T-helper 17 cell (primary cell): ENCODE results near the gene FSTL4. TPM values are rescaled to one million over a fixed set of nuclear protein-coding genes. Genes with fewer than 3 reads are reported as not detected.
"Not testable (repeated sequence)": the region's sequence is repeated elsewhere in the genome, so short reads cannot be mapped to it uniquely, and the experiment has no call there.

ENCODE experiments used
- ATAC-seq: fragments of 150-1000 bp; cut with Tn5 transposase; 2 replicates; pipeline ENCODE4 v1.10.0; 2021; ENCODE audit warnings: mild to moderate bottlenecking, moderate library complexity
- DNase-seq, 3 donors: peaks; one replicate each; pipeline versions ENCODE4 v3.0.0 to v3.0.0-alpha.2; 2020 to 2021
- H3K9me3 ChIP-seq: one replicate; pipeline ENCODE4 v1.7.0; 2013; ENCODE audit warnings: low read length, mild to moderate bottlenecking; ENCODE audit not compliant: control insufficient read depth, poor library complexity, severe bottlenecking
- H3K27ac Mint-ChIP-seq: one replicate; pipeline ENCODE4 v1.8.0; 2022; ENCODE audit warnings: mild to moderate bottlenecking, moderate library complexity, mixed read lengths
- H3K27me3 Mint-ChIP-seq: one replicate; pipeline ENCODE4 v1.8.0; 2022; ENCODE audit warnings: mixed read lengths
- H3K36me3 Mint-ChIP-seq: one replicate; pipeline ENCODE4 v1.8.0; 2022; ENCODE audit warnings: low read depth, mixed read lengths
- H3K4me1 Mint-ChIP-seq: one replicate; pipeline ENCODE4 v1.8.0; 2022; ENCODE audit warnings: mild to moderate bottlenecking, mixed read lengths
- H3K4me3 Mint-ChIP-seq: one replicate; pipeline ENCODE4 v1.8.0; 2022; ENCODE audit warnings: mild to moderate bottlenecking, moderate library complexity, mixed read lengths
- total RNA-seq, 4 donors: library from RNA in 2 of 4; stranded (reverse) in 2 of 4; gene quantifications; one replicate each; pipeline ENCODE4 v1.2.3 and lab custom pipeline; 2022 to 2026

The FSTL4 gene
- total RNA-seq, 2 donors from 2014 or later, result 0.26 TPM; not detected in 1

GRCh38 chr5:133457439-133458355, 154.6 kb downstream of the FSTL4 start:
- H3K36me3 Mint-ChIP-seq, result no peaks in the 10 kb centered on the region
- H3K4me3 Mint-ChIP-seq, result peak overlapping the region; percentile 47
- peak; percentile 41 for ATAC-seq
- peak overlapping the region; percentile 77 for H3K27ac Mint-ChIP-seq
- H3K4me1 Mint-ChIP-seq, result peaks cover 22% of the 10 kb centered on the region
- H3K9me3 ChIP-seq, result no peaks in the 10 kb centered on the region
- no peak for DNase-seq
- H3K27me3 Mint-ChIP-seq, result no peaks in the 10 kb centered on the region

GRCh38 chr5:133456933-133457402, 155.4 kb downstream of the FSTL4 start:
- Mint-ChIP-seq H3K36me3 (no peaks in the 10 kb centered on the region), H3K27ac (no peak overlapping the region), H3K27me3 (no peaks in the 10 kb centered on the region), H3K4me1 (peaks cover 22% of the 10 kb centered on the region), H3K4me3 (peak overlapping the region; percentile 25)
- ATAC-seq, result no peak
- DNase-seq, result no peak
- H3K9me3 ChIP-seq, result no peaks in the 10 kb centered on the region

GRCh38 chr5:133455676-133456075, 156.7 kb downstream of the FSTL4 start:
- peaks cover 24% of the 10 kb centered on the region for H3K4me1 Mint-ChIP-seq
- no peak overlapping the region for H3K4me3 Mint-ChIP-seq
- ATAC-seq (no peak), DNase-seq (no peak)
- no peaks in the 10 kb centered on the region for H3K9me3 ChIP-seq
- no peak overlapping the region for H3K27ac Mint-ChIP-seq
- no peaks in the 10 kb centered on the region for H3K36me3 Mint-ChIP-seq
- H3K27me3 Mint-ChIP-seq, result no peaks in the 10 kb centered on the region

- Mint-ChIP-seq H3K27ac (no peak overlapping the region), H3K36me3 (no peaks in the 10 kb centered on the region), H3K27me3 (peaks cover 6% of the 10 kb centered on the region), H3K4me1 (peaks cover 17% of the 10 kb centered on the region), H3K4me3 (peak overlapping the region; percentile 4)
- DNase-seq (no peak), ATAC-seq (no peak)
- no peaks in the 10 kb centered on the region for H3K9me3 ChIP-seq
Measured at GRCh38 chr5:133454442-133454841, 157.9 kb downstream of the FSTL4 start.

GRCh38 chr5:133453831-133454230, 158.5 kb downstream of the FSTL4 start:
- H3K36me3 Mint-ChIP-seq, result no peaks in the 10 kb centered on the region
- no peak for DNase-seq
- H3K4me1 Mint-ChIP-seq, result peaks cover 16% of the 10 kb centered on the region
- H3K4me3 Mint-ChIP-seq, result no peak overlapping the region
- no peaks in the 10 kb centered on the region for H3K9me3 ChIP-seq
- peaks cover 6% of the 10 kb centered on the region for H3K27me3 Mint-ChIP-seq
- no peak for ATAC-seq
- no peak overlapping the region for H3K27ac Mint-ChIP-seq

- no peaks in the 10 kb centered on the region for H3K9me3 ChIP-seq
- H3K27me3 Mint-ChIP-seq, result peaks cover 6% of the 10 kb centered on the region
- ATAC-seq, result no peak
- no peaks in the 10 kb centered on the region for H3K36me3 Mint-ChIP-seq
- peaks cover 16% of the 10 kb centered on the region for H3K4me1 Mint-ChIP-seq
- DNase-seq, result no peak
- no peak overlapping the region for H3K4me3 Mint-ChIP-seq
- H3K27ac Mint-ChIP-seq, result no peak overlapping the region
Measured at GRCh38 chr5:133453084-133453780, 159.1 kb downstream of the FSTL4 start.

GRCh38 chr5:133451926-133452325, 160.4 kb downstream of the FSTL4 start:
- Mint-ChIP-seq H3K36me3 (no peaks in the 10 kb centered on the region), H3K4me3 (no peak overlapping the region), H3K27me3 (peaks cover 7% of the 10 kb centered on the region), H3K4me1 (peaks cover 9% of the 10 kb centered on the region), H3K27ac (no peak overlapping the region)
- no peaks in the 10 kb centered on the region for H3K9me3 ChIP-seq
- no peak for ATAC-seq
- no peak for DNase-seq

- peaks cover 10% of the 10 kb centered on the region for H3K27me3 Mint-ChIP-seq
- H3K27ac Mint-ChIP-seq, result no peak overlapping the region
Measured at GRCh38 chr5:133450286-133450685, 162.1 kb downstream of the FSTL4 start.

GRCh38 chr5:133449181-133449580, 163.2 kb downstream of the FSTL4 start:
- ATAC-seq (no peak), DNase-seq (no peak)
- no peaks in the 10 kb centered on the region for H3K36me3 Mint-ChIP-seq

More at GRCh38 chr5:133450286-133450685, 162.1 kb downstream of the FSTL4 start:
- no peak for DNase-seq
- H3K4me1 Mint-ChIP-seq, result peaks cover 4% of the 10 kb centered on the region
- no peaks in the 10 kb centered on the region for H3K36me3 Mint-ChIP-seq
- H3K9me3 ChIP-seq, result no peaks in the 10 kb centered on the region
- H3K4me3 Mint-ChIP-seq, result no peak overlapping the region
- no peak for ATAC-seq

GRCh38 chr5:133446440-133446839, 165.9 kb downstream of the FSTL4 start:
- Mint-ChIP-seq H3K27me3 (peaks cover 10% of the 10 kb centered on the region), H3K4me3 (no peak overlapping the region), H3K27ac (no peak overlapping the region), H3K36me3 (no peaks in the 10 kb centered on the region), H3K4me1 (peaks cover 2% of the 10 kb centered on the region)
- no peaks in the 10 kb centered on the region for H3K9me3 ChIP-seq
- ATAC-seq (no peak), DNase-seq (no peak)

More at GRCh38 chr5:133449181-133449580, 163.2 kb downstream of the FSTL4 start:
- no peaks in the 10 kb centered on the region for H3K9me3 ChIP-seq
- H3K4me3 Mint-ChIP-seq, result no peak overlapping the region
- no peak overlapping the region for H3K27ac Mint-ChIP-seq
- H3K27me3 Mint-ChIP-seq, result peaks cover 10% of the 10 kb centered on the region
- peaks cover 2% of the 10 kb centered on the region for H3K4me1 Mint-ChIP-seq

GRCh38 chr5:133445744-133446143, 166.6 kb downstream of the FSTL4 start:
- Mint-ChIP-seq H3K4me1 (no peaks in the 10 kb centered on the region), H3K4me3 (no peak overlapping the region), H3K27ac (no peak overlapping the region), H3K36me3 (no peaks in the 10 kb centered on the region), H3K27me3 (peaks cover 15% of the 10 kb centered on the region)
- DNase-seq (no peak), ATAC-seq (no peak)
- H3K9me3 ChIP-seq, result no peaks in the 10 kb centered on the region

GRCh38 chr5:133445204-133445603, 167.1 kb downstream of the FSTL4 start:
- ATAC-seq, H3K4me1 Mint-ChIP-seq, H3K9me3 ChIP-seq, H3K4me3 Mint-ChIP-seq, DNase-seq, H3K36me3 Mint-ChIP-seq, H3K27ac Mint-ChIP-seq: not testable (repeated sequence)
- H3K27me3 Mint-ChIP-seq, result peaks cover 15% of the 10 kb centered on the region

- Mint-ChIP-seq H3K4me3 (no peak overlapping the region), H3K27ac (no peak overlapping the region), H3K27me3 (peaks cover 12% of the 10 kb centered on the region), H3K4me1 (no peaks in the 10 kb centered on the region), H3K36me3 (no peaks in the 10 kb centered on the region)
- no peaks in the 10 kb centered on the region for H3K9me3 ChIP-seq
- DNase-seq (no peak), ATAC-seq (no peak)
Measured at GRCh38 chr5:133444711-133445110, 167.6 kb downstream of the FSTL4 start.
